Psoas muscle (tissue), 8 donors: ENCODE results near the gene EIF1. TPM values are rescaled to one million over a fixed set of nuclear protein-coding genes. Genes with fewer than 3 reads are reported as not detected.
A peak's percentile ranks its signal among the peaks of the same experiment; 100 is the strongest.

Experiments used
- ATAC-seq, 4 donors: fragments of 200-7000 bp; cut with Tn5 transposase; one replicate each; pipeline ENCODE4 v1.9.1; 2020; ENCODE audit warnings: moderate library complexity in 3 of 4, mild to moderate bottlenecking in 2 of 4
- DNase-seq, 2 donors: peaks; one replicate each; pipeline ENCODE4 v3.0.0-alpha.2; 2020
- H3K27ac ChIP-seq: fragments of 200-600 bp; one replicate; pipeline ENCODE4 v1.8.0; 2022
- H3K27me3 ChIP-seq, 3 donors: fragments of 200-600 bp in 1 of 3; one replicate each; pipeline versions ENCODE4 v1.6.1 to v1.8.0; 2013 to 2022; ENCODE audit warnings: low read length in 2 of 3, mild to moderate bottlenecking in 2 of 3, moderate library complexity in 1 of 3; ENCODE audit not compliant: insufficient read depth in 3 of 3
- H3K36me3 ChIP-seq, 2 donors: fragments of 200-600 bp in 1 of 2; one replicate each; pipeline versions ENCODE4 v1.6.1 to v1.8.0; 2013 to 2022; ENCODE audit warnings: low read depth in 1 of 2, mild to moderate bottlenecking in 1 of 2, moderate library complexity in 1 of 2; ENCODE audit not compliant: insufficient read depth in 1 of 2
- H3K4me1 ChIP-seq: fragments of 200-600 bp; one replicate; pipeline ENCODE4 v1.8.0; 2022
- H3K4me3 ChIP-seq: fragments of 200-600 bp; one replicate; pipeline ENCODE4 v1.8.0; 2022; ENCODE audit warnings: mild to moderate bottlenecking
- H3K9me3 ChIP-seq: fragments of 200-600 bp; one replicate; pipeline ENCODE4 v1.8.0; 2022
- WGBS, 3 donors: extraction: QIAGEN DNeasy Blood & Tissue Kit; methylation state at CpG; one replicate each; pipeline versions ENCODE4 v1.1.6 to v1.1.7; 2013; 5-methylcytosine and 5-hydroxymethylcytosine counted together
- intact Hi-C, 2 donors: fragments of 100-400 bp; cut with DNase I; formaldehyde crosslinking; loops; one replicate each; pipeline versions ENCODE4 v1.11.0 to v1.14.2; 2022
- polyA plus RNA-seq, 3 donors: library from polyadenylated mRNA; stranded (reverse); fragments of 200-250 nt; gene quantifications; one replicate each; pipeline ENCODE4 v1.2.3, GENCODE V29; 2013
- total RNA-seq, 4 donors: library from RNA; stranded (reverse); fragmentation: NEBNext Ultra II Directional in 2 of 4; extraction: Animal tissue kit (Norgen Biotek cat#: 25700) in 2 of 4; gene quantifications; one replicate each; pipeline versions ENCODE4 v1.2.1 to v1.2.4, GENCODE V29; 2021 to 2023
- TF ChIP-seq, protein P1 (sequence below): fragments of 200-600 bp; IDR thresholded peaks from one replicate; pipeline ENCODE4 v1.8.0; 2022; ENCODE audit warnings: antibody characterized with exemption
- donor health status: healthy with polysubstance abuse.
- donor health status: DM: no; HTN: no; CAD: no; lungs with moderate emphysema.
- donor health status: Bipolar disorder and iron deficiency.
- donor health status: healthy.
- donor health status: DM: yes; HTN: yes; CAD: no.
- donor health status: DM: no; HTN: no; CAD: no.
- donor health status: DM: no; HTN: no; CAD: no.
- donor health status: DM: yes; HTN: yes; CAD: no.

The EIF1 gene
- total and polyA plus RNA-seq, 7 donors, result 1,399 to 2,724 (median 1,788) TPM

DNA sequence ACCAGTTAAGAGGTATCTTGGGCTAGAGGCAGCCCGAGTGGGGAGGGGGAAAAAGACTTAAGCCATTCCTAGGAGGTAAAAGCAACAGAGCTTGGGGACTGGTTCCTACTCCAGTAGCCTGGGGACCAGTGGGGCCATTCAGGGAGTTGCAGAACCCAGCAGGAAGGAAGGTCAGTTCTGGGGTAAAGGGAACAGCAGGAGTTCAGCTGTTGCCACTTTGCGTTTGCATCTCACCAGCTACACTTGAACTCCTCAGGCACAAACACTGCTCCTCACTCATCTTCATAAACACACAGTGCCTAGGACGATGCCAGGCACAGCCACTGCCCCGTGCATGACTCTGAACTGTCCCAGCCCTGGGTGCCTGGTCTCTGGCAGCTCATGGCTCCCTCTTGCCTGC lies 41.8 kb downstream of the EIF1 start:
- TF ChIP-seq, protein P1, sequence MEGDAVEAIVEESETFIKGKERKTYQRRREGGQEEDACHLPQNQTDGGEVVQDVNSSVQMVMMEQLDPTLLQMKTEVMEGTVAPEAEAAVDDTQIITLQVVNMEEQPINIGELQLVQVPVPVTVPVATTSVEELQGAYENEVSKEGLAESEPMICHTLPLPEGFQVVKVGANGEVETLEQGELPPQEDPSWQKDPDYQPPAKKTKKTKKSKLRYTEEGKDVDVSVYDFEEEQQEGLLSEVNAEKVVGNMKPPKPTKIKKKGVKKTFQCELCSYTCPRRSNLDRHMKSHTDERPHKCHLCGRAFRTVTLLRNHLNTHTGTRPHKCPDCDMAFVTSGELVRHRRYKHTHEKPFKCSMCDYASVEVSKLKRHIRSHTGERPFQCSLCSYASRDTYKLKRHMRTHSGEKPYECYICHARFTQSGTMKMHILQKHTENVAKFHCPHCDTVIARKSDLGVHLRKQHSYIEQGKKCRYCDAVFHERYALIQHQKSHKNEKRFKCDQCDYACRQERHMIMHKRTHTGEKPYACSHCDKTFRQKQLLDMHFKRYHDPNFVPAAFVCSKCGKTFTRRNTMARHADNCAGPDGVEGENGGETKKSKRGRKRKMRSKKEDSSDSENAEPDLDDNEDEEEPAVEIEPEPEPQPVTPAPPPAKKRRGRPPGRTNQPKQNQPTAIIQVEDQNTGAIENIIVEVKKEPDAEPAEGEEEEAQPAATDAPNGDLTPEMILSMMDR, result no peak
- Histone ChIP-seq H3K27ac (no peak overlapping the region), H3K9me3 (no peaks in the 10 kb centered on the region), H3K27me3 (peaks cover 0 to 35% (median 10%) of the 10 kb centered on the region in 3 donors), H3K4me1 (peaks cover 15% of the 10 kb centered on the region), H3K4me3 (no peak overlapping the region), H3K36me3 (no peaks in the 10 kb centered on the region)
- intact Hi-C loops, result loop anchor here in 1 of 2 donors (10.0 kb wide), 1 partner anchor 154 kb away; no protein-coding TSS in a partner anchor
- no peak for ATAC-seq
- DNase-seq, result no peak
- 40 to 44% (median 43%) methylated on average over 4 of the region's 4 CpGs for WGBS, 3 donors

DNA sequence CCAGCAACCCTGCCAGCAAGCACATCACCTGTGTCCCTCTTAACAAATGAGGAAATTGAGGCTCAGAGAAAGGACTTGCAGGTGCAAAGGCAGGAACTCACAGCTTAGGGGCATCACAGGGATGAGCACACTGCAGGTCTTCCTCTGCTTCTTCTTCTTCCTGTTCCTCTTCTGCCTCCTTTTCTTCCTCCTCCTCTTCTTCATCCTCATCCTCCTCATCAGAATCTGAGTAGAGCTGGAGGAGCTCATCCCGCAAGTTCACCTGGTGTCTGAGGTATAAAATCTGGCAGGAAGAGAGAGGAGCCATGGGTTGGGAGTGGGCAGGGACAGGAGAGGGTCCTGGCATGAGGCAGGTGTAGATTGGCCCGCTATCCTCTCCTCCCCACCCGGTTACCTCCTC lies 43.2 kb downstream of the EIF1 start:
- H3K27ac ChIP-seq, result no peak overlapping the region
- no peak for ATAC-seq
- peaks cover 15% of the 10 kb centered on the region for H3K4me1 ChIP-seq
- WGBS, 3 donors, result 41 to 75% (median 71%) methylated on average over 2 to 3 of the region's 3 CpGs
- no peaks in the 10 kb centered on the region for H3K36me3 ChIP-seq
- no peaks in the 10 kb centered on the region for H3K9me3 ChIP-seq
- peaks cover 0 to 48% (median 10%) of the 10 kb centered on the region in 3 donors for H3K27me3 ChIP-seq
- DNase-seq, result no peak
- no peak overlapping the region for H3K4me3 ChIP-seq
- intact Hi-C loops, result loop anchor here in 1 of 2 donors (10.0 kb wide), 1 partner anchor 153 kb away; no protein-coding TSS in a partner anchor
- TF ChIP-seq, protein P1, result no peak

DNA sequence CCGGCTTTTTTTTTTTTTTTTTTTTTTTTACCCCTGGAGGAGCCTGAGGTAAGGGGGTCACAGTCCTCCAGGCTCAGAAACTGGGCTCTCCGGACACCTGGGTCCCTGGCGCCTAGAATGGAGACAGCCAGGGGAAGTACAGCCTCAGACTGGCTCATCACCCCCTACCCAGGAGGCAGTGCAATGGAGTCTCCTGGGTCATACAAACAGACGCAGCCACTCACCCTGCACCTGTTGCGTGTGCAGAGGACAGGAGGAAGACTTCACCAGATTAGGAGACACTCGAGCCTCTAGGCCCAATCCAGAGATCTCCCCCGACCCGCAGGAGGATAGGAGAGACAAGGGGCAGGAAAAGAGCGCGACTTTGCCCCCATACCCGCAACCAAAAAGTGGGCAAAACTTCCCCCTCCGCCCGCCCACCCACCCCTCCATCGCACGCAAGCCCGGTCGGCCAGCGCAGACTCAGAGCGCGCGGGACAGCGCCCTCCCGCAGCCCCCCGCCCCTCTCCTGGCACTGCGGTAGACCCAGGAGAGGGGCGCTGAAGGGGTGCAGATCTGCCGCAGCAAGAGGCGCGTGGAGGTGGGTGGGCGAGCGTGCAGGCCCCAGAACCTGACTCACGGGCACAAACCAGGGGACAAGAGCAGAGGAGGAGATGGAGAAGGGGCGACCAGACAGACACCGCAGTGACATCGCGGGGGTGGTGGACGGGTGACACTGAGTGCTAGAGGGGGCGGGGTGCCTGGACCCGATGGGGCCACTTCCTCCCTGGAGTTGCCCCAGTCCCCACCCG lies 44.9 kb downstream of the EIF1 start:
- peak in 1 of 4 donors; percentile 2 for ATAC-seq
- H3K4me3 ChIP-seq, result peak overlapping the region; percentile 65
- peaks cover 19% of the 10 kb centered on the region for H3K4me1 ChIP-seq
- 14 to 20% (median 15%) methylated on average over 31 to 40 of the region's 40 CpGs for WGBS, 3 donors
- intact Hi-C loops, result loop anchor here in 1 of 2 donors (10.0 kb wide), 1 partner anchor 151 kb away; no protein-coding TSS in a partner anchor
- no peak for DNase-seq
- peaks cover 0 to 57% (median 10%) of the 10 kb centered on the region in 3 donors for H3K27me3 ChIP-seq
- no peaks in the 10 kb centered on the region for H3K36me3 ChIP-seq
- TF ChIP-seq, protein P1, result no peak
- H3K9me3 ChIP-seq, result no peaks in the 10 kb centered on the region
- no peak overlapping the region for H3K27ac ChIP-seq

DNA sequence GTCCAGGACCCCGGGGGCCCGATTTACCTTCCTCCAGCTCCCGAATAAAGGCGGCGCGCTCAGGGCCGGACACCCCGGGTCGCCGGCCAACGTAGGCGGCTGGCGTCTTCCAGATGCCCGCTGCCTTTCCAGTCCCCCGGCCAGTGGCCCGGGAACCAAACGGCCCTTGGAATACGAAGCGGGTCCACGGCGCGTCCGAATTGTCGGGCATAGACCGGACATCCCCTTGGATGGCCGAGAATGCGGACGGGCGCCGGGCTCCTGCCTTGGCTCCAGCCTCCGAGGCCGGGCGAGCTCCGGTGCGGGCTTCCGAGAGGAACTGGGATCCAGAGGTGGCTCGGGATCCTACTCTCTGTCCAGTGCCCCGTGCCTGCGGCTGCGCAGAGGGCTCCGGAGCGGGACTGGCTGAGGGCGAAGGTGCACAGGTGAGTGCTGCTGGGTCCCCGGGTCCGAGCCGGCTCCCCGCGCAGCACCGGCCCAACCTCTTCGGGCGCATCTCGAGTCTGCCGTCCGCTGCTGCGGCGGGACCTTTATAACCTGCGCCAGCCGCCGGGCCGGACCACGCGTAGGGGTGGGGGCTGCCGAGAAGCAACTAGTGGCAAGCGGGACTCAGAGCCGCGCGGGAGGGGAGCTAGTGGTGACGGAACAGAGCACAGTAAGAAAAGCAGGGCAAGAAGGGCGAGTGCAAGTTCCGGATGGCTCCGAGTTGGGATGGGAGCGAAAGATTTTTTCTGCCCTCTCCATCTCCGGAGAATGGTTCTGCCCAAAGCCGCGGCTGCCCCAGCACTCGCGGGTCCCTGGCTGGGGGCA lies 45.7 kb downstream of the EIF1 start, which contains the start of gene HAP1:
HAP1 (minus strand) TSS at position 505 of the 810 bp plus-strand sequence; CDS start at position 496, 9 bp downstream.
- Histone ChIP-seq H3K27ac (no peak within 1 kb of the TSS), H3K9me3 (no peaks in the 10 kb centered on the region), H3K4me3 (peak within 1 kb of the TSS; percentile 65), H3K27me3 (peaks cover 0 to 57% (median 10%) of the 10 kb centered on the region in 3 donors), H3K4me1 (peaks cover 19% of the 10 kb centered on the region), H3K36me3 (no peaks in the 10 kb centered on the region)
- intact Hi-C loops, result loop anchor here in 1 of 2 donors (10.0 kb wide), 1 partner anchor 150 kb away; no protein-coding TSS in a partner anchor
- ATAC-seq (peak; percentile 16 to 32 (median 24)), DNase-seq (peak in 1 of 2 donors; percentile 27)
- WGBS, 3 donors, result 0 to 1% (median 0%) methylated on average over 71 to 77 of the region's 77 CpGs
- TF ChIP-seq, protein P1, result no peak
